Mucosa of descending colon (tissue), 3 donors: ENCODE results near the gene FAM43A. TPM values are rescaled to one million over a fixed set of nuclear protein-coding genes. Genes with fewer than 3 reads are reported as not detected.

ENCODE experiments used
- ATAC-seq: fragments of 200-7000 bp; cut with Tn5 transposase; one replicate; pipeline ENCODE4 v1.9.1; 2020; ENCODE audit warnings: mild to moderate bottlenecking, moderate library complexity
- DNase-seq, 3 donors: peaks; one replicate each; pipeline ENCODE4 v3.0.0-alpha.2; 2020
- H3K36me3 ChIP-seq: fragments of 200-600 bp; one replicate; pipeline ENCODE4 v1.8.0; 2021; ENCODE audit warnings: low read depth, mild to moderate bottlenecking
- H3K4me1 ChIP-seq: fragments of 200-600 bp; one replicate; pipeline ENCODE4 v1.8.0; 2021; ENCODE audit warnings: low read depth, mild to moderate bottlenecking
- H3K4me3 ChIP-seq: fragments of 200-600 bp; one replicate; pipeline ENCODE4 v1.8.0; 2021; ENCODE audit warnings: mild to moderate bottlenecking
- H3K9me3 ChIP-seq: fragments of 200-600 bp; one replicate; pipeline ENCODE4 v1.8.0; 2021; ENCODE audit warnings: mild to moderate bottlenecking
- CTCF ChIP-seq: fragments of 200-600 bp; IDR thresholded peaks from one replicate; pipeline ENCODE4 v1.8.0; 2022; ENCODE audit warnings: antibody characterized with exemption, mild to moderate bottlenecking
- intact Hi-C, 2 donors: fragments of 100-400 bp; cut with DNase I in 1 of 2; cut with micrococcal nuclease in 1 of 2; formaldehyde crosslinking; loops; one replicate each; pipeline versions ENCODE4 v1.11.0 to v1.11.1; 2022; cut with DNase I, micrococcal nuclease
- total RNA-seq, 3 donors: library from RNA; stranded (reverse); fragmentation: NEBNext Ultra II Directional in 2 of 3; extraction: Animal tissue kit (Norgen Biotek cat#: 25700) in 2 of 3; gene quantifications; one replicate each; pipeline versions ENCODE4 v1.2.1 to v1.2.4, GENCODE V29; 2021 to 2023
- donor health status: DM: no; HTN: no; CAD: no; lungs with moderate emphysema.
- donor health status: DM: no; HTN: no; CAD: no.
- donor health status: DM: no; HTN: yes; CAD: no.

FAM43A gene
- total RNA-seq, 3 donors from 2014 or later, result 12.7 to 87.8 (median 22.4) TPM

- DNase-seq (peak; percentile 72 to 82 (median 74)), ATAC-seq (peak; percentile 98)
- intact Hi-C loops, result no loop called here
- TF ChIP-seq CTCF, result no peak
- Histone ChIP-seq H3K9me3 (no peaks in the 10 kb centered on the region), H3K36me3 (no peaks in the 10 kb centered on the region), H3K4me3 (no peak overlapping the region), H3K4me1 (peaks cover 8% of the 10 kb centered on the region)
Measured at GRCh38 chr3:194730365-194730764, 44.7 kb downstream of the FAM43A start.

GRCh38 chr3:194731506-194732073, 45.9 kb downstream of the FAM43A start:
- Histone ChIP-seq H3K4me1 (peaks cover 8% of the 10 kb centered on the region), H3K4me3 (no peak overlapping the region), H3K9me3 (no peaks in the 10 kb centered on the region), H3K36me3 (no peaks in the 10 kb centered on the region)
- intact Hi-C loops, result no loop called here
- ATAC-seq, result no peak
- no peak for DNase-seq
- no peak for TF ChIP-seq CTCF

GRCh38 chr3:194732617-194733016, 46.9 kb downstream of the FAM43A start:
- H3K4me3 ChIP-seq, result no peak overlapping the region
- peaks cover 4% of the 10 kb centered on the region for H3K4me1 ChIP-seq
- intact Hi-C loops, result no loop called here
- no peaks in the 10 kb centered on the region for H3K36me3 ChIP-seq
- DNase-seq (no peak), ATAC-seq (no peak)
- TF ChIP-seq CTCF, result no peak
- H3K9me3 ChIP-seq, result no peaks in the 10 kb centered on the region

GRCh38 chr3:194736277-194736895, 50.7 kb downstream of the FAM43A start:
- intact Hi-C loops, result no loop called here
- H3K4me1 ChIP-seq, result no peaks in the 10 kb centered on the region
- ATAC-seq, result peak; percentile 36
- no peak overlapping the region for H3K4me3 ChIP-seq
- TF ChIP-seq CTCF, result no peak
- H3K36me3 ChIP-seq, result no peaks in the 10 kb centered on the region
- H3K9me3 ChIP-seq, result no peaks in the 10 kb centered on the region
- no peak for DNase-seq

GRCh38 chr3:194736896-194737600, 51.4 kb downstream of the FAM43A start:
- intact Hi-C loops, result no loop called here
- no peak for DNase-seq

More at GRCh38 chr3:194736896-194737600, 51.4 kb downstream of the FAM43A start:
- Histone ChIP-seq H3K9me3 (no peaks in the 10 kb centered on the region), H3K36me3 (no peaks in the 10 kb centered on the region), H3K4me1 (no peaks in the 10 kb centered on the region), H3K4me3 (no peak overlapping the region)
- no peak for TF ChIP-seq CTCF
- ATAC-seq, result peak; percentile 61

Other genes with a start within 250 kb of the FAM43A start
- gene ATP13A3, start 198.9 kb upstream of the FAM43A start, total RNA-seq, result 10 to 100 TPM; 76.2 to 96.1 (median 83.9) TPM
- gene TMEM44, start 52.5 kb upstream of the FAM43A start, total RNA-seq, result 10 to 100 TPM; 30.9 to 59.3 (median 34.1) TPM
- 10 to 100 TPM; 34.0 to 35.6 (median 35.5) TPM for gene LSG1, start 13.7 kb upstream of the FAM43A start, total RNA-seq